Liver (tissue), 9 donors: ENCODE results near the gene PDE12. TPM values are rescaled to one million over a fixed set of nuclear protein-coding genes. Genes with fewer than 3 reads are reported as not detected.

Experiments
- DNase-seq: peaks from one replicate; pipeline ENCODE4 v3.0.0-alpha.2; 2017; ENCODE audit warnings: low spot score
- H3K27ac ChIP-seq, 2 donors: one replicate each; pipeline ENCODE4 v1.7.0; 2013; ENCODE audit warnings: inconsistent platforms in 2 of 2, low read length in 2 of 2, control low read depth in 1 of 2, low read depth in 1 of 2, mild to moderate bottlenecking in 1 of 2
- H3K27me3 ChIP-seq, 4 donors: one replicate each; pipeline versions ENCODE4 v1.6.1 to v1.7.0; 2013; ENCODE audit warnings: low read length in 3 of 4, inconsistent platforms in 1 of 4, mild to moderate bottlenecking in 1 of 4, moderate library complexity in 1 of 4; ENCODE audit not compliant: control insufficient read depth in 4 of 4, insufficient read depth in 4 of 4
- H3K36me3 ChIP-seq, 4 donors: one replicate each; pipeline versions ENCODE4 v1.6.1 to v1.7.0; 2013; ENCODE audit warnings: low read length in 3 of 4, mild to moderate bottlenecking in 3 of 4, low read depth in 1 of 4, moderate library complexity in 1 of 4; ENCODE audit not compliant: control insufficient read depth in 4 of 4, insufficient read depth in 3 of 4
- H3K4me1 ChIP-seq, 4 donors: one replicate each; pipeline versions ENCODE4 v1.6.1 to v1.7.0; 2013; ENCODE audit warnings: low read length in 3 of 4, mild to moderate bottlenecking in 3 of 4, moderate library complexity in 1 of 4; ENCODE audit not compliant: control insufficient read depth in 4 of 4, insufficient read depth in 4 of 4
- H3K4me3 ChIP-seq, 3 donors: one replicate each; pipeline versions ENCODE4 v1.6.1 to v1.7.0; 2013; ENCODE audit warnings: low read length in 3 of 3, control low read depth in 1 of 3, low read depth in 1 of 3, mild to moderate bottlenecking in 1 of 3
- H3K9ac ChIP-seq, 2 donors: one replicate each; pipeline ENCODE4 v1.7.0; 2013; ENCODE audit warnings: low read length in 2 of 2, mild to moderate bottlenecking in 2 of 2, moderate library complexity in 2 of 2, control low read depth in 1 of 2, low read depth in 1 of 2
- H3K9me3 ChIP-seq, 4 donors: one replicate each; pipeline versions ENCODE4 v1.6.1 to v1.7.0; 2013; ENCODE audit warnings: low read length in 3 of 4; ENCODE audit not compliant: control insufficient read depth in 4 of 4
- CTCF ChIP-seq: fragments of 150-350 bp; IDR thresholded peaks from 2 replicates; pipeline ENCODE4 v1.5.1; 2017; ENCODE audit warnings: improper control_type of control experiment, low read depth, low read length; ENCODE audit not compliant: missing input control
- EGR1 ChIP-seq, 2 donors: IDR thresholded peaks; 2 replicates each; pipeline ENCODE4 v1.6.1; 2016 to 2018; ENCODE audit warnings: antibody characterized with exemption in 2 of 2, low read depth in 2 of 2
- FOXA1 ChIP-seq: IDR thresholded peaks from 2 replicates; pipeline ENCODE4 v1.6.1; 2016; ENCODE audit warnings: antibody characterized with exemption
- FOXA2 ChIP-seq: IDR thresholded peaks from 2 replicates; pipeline ENCODE4 v1.6.1; 2016; ENCODE audit warnings: antibody characterized with exemption
- GABPA ChIP-seq, 2 donors: IDR thresholded peaks in 1 of 2; conservative IDR thresholded peaks in 1 of 2; 2 replicates each; pipeline ENCODE4 v1.6.1; 2016; ENCODE audit warnings: antibody characterized with exemption in 2 of 2, mild to moderate bottlenecking in 1 of 2, moderate library complexity in 1 of 2
- HNF4A ChIP-seq, 2 donors: conservative IDR thresholded peaks; 2 replicates each; pipeline ENCODE4 v1.6.1; 2016; ENCODE audit warnings: antibody characterized with exemption in 2 of 2, mild to moderate bottlenecking in 2 of 2
- HNF4G ChIP-seq: IDR thresholded peaks from 2 replicates; pipeline ENCODE4 v1.6.1; 2016; ENCODE audit warnings: antibody characterized with exemption
- JUND ChIP-seq, 2 donors: IDR thresholded peaks; 2 replicates each; pipeline ENCODE4 v1.6.1; 2016; ENCODE audit warnings: antibody characterized with exemption in 2 of 2
- MAX ChIP-seq: IDR thresholded peaks from 2 replicates; pipeline ENCODE4 v1.6.1; 2016; ENCODE audit warnings: antibody characterized with exemption
- NR2F2 ChIP-seq: IDR thresholded peaks from 2 replicates; pipeline ENCODE4 v1.6.1; 2016; ENCODE audit warnings: antibody characterized with exemption
- RAD21 ChIP-seq, 2 donors: IDR thresholded peaks; 2 replicates each; pipeline ENCODE4 v1.6.1; 2016; ENCODE audit warnings: antibody characterized with exemption in 2 of 2, mild to moderate bottlenecking in 2 of 2
- RXRA ChIP-seq, 2 donors: IDR thresholded peaks; 2 replicates each; pipeline ENCODE4 v1.6.1; 2017 to 2018; ENCODE audit warnings: antibody characterized with exemption in 2 of 2, mild to moderate bottlenecking in 1 of 2
- SP1 ChIP-seq: IDR thresholded peaks from 2 replicates; pipeline ENCODE4 v1.6.1; 2018; ENCODE audit warnings: antibody characterized with exemption, mild to moderate bottlenecking
- TAF1 ChIP-seq: conservative IDR thresholded peaks from 2 replicates; pipeline ENCODE4 v1.6.1; 2016; ENCODE audit warnings: antibody characterized with exemption, mild to moderate bottlenecking
- YY1 ChIP-seq: IDR thresholded peaks from 2 replicates; pipeline ENCODE4 v1.6.1; 2016; ENCODE audit warnings: antibody characterized with exemption, mild to moderate bottlenecking
- WGBS: extraction: QIAGEN DNeasy Blood & Tissue Kit; methylation state at CpG from one replicate; pipeline ENCODE4 v1.1.7; 2013; 5-methylcytosine and 5-hydroxymethylcytosine counted together
- polyA plus RNA-seq, 2 donors: library from polyadenylated mRNA; stranded (reverse) in 1 of 2; unstranded in 1 of 2; fragments of 200-250 nt in 1 of 2; fragments of >200 nt in 1 of 2; fragmentation: Nextera tagmentation in 1 of 2; extraction: Ambion mirVana in 1 of 2; gene quantifications; one replicate each; pipeline versions ENCODE4 v1.2.1 to v1.2.3, GENCODE V29; 2013 to 2015
- total RNA-seq, 2 donors: library from RNA; depleted of rRNA; stranded (reverse); fragments of >200 nt; gene quantifications; one replicate each; pipeline ENCODE4 v1.2.3, GENCODE V29; 2014
- TF ChIP-seq, protein P1 (sequence below): IDR thresholded peaks from 2 replicates; pipeline ENCODE4 v1.6.1; 2016; ENCODE audit warnings: antibody characterized with exemption, mild to moderate bottlenecking
- TF ChIP-seq, protein P2 (sequence below): IDR thresholded peaks from 2 replicates; pipeline ENCODE4 v1.6.1; 2016; ENCODE audit warnings: antibody characterized with exemption
- TF ChIP-seq, protein P3 (sequence below): IDR thresholded peaks from 2 replicates; pipeline ENCODE4 v1.6.1; 2016; ENCODE audit warnings: antibody characterized with exemption
- donor health status: healthy.
- donor health status: healthy.
- donor health status: healthy.
- donor health status: healthy.
- donor health status: healthy.

PDE12 gene
- total and polyA plus RNA-seq, 4 donors = 4.8 to 17.8 (median 11.5) TPM

DNA sequence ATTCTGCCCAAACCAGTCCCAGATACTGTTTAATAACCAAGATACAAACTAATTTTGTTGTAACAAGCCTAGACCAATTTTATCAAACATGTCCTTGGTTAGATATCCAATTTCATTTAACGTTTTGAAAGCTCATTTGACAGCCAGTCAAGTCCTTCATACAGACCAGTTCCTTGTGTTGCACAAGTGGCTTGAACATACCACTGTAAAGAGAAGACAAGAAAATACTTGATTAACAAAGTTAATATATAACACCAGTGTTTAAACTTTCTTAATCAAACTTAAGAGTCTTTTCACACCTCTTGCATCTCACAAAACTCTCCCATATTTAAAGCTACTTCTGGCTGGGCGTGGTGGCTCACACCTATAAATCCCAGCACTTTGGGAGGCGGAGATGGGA is 16.0 kb downstream of the PDE12 start:
- Histone ChIP-seq H3K4me1 (peaks cover 0 to 6% (median 3%) of the 10 kb centered on the region in 4 donors), H3K9me3 (no peaks in the 10 kb centered on the region), H3K27ac (no peak overlapping the region), H3K27me3 (no peaks in the 10 kb centered on the region), H3K36me3 (peaks cover 11 to 51% (median 29%) of the 10 kb centered on the region in 4 donors), H3K4me3 (no peak overlapping the region), H3K9ac (no peak overlapping the region)
- DNase-seq = no peak
- WGBS = 79% methylated on average over 3 of the region's 3 CpGs
- TF ChIP-seq GABPA (IDR thresholded peaks at IDR 0.05 in 1 of 2, conservative IDR thresholded peaks at IDR 0.05 in 1 of 2) (no peak), HNF4G (no peak), YY1 (no peak), FOXA1 (no peak), FOXA2 (no peak), TAF1 (no peak)
- TF ChIP-seq, protein P1, sequence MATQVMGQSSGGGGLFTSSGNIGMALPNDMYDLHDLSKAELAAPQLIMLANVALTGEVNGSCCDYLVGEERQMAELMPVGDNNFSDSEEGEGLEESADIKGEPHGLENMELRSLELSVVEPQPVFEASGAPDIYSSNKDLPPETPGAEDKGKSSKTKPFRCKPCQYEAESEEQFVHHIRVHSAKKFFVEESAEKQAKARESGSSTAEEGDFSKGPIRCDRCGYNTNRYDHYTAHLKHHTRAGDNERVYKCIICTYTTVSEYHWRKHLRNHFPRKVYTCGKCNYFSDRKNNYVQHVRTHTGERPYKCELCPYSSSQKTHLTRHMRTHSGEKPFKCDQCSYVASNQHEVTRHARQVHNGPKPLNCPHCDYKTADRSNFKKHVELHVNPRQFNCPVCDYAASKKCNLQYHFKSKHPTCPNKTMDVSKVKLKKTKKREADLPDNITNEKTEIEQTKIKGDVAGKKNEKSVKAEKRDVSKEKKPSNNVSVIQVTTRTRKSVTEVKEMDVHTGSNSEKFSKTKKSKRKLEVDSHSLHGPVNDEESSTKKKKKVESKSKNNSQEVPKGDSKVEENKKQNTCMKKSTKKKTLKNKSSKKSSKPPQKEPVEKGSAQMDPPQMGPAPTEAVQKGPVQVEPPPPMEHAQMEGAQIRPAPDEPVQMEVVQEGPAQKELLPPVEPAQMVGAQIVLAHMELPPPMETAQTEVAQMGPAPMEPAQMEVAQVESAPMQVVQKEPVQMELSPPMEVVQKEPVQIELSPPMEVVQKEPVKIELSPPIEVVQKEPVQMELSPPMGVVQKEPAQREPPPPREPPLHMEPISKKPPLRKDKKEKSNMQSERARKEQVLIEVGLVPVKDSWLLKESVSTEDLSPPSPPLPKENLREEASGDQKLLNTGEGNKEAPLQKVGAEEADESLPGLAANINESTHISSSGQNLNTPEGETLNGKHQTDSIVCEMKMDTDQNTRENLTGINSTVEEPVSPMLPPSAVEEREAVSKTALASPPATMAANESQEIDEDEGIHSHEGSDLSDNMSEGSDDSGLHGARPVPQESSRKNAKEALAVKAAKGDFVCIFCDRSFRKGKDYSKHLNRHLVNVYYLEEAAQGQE = no peak

DNA sequence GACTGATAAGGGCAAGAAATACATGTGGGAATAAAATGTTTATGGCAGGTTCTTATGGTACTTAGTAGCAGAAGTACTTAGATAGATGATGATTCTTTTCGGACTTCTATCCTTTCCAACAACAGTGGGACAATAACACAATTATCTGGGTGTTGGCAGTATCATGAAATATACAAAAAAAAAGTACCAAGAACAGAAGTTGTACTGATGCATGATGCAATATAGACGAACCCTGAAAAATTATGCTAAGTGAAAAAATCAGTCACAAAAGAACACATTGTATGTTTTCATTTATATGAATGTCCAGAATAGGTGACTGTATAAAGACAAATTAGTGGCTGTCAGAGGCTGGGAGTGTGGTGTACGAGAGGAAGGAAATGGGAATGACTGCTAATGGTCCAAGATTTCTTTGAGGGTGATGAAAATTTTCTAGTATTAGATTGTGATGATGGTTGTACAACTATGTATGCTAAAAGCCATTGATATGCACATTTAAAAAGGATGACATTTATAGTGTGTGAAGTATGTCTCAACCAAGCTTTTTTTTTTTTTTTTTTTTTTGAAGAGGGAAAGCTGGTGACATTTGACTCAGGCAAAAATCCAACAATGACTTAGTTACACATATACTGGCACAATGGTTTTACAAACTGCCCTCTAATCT is 20.0 kb downstream of the PDE12 start:
- TF ChIP-seq HNF4G = no peak
- no peak for TF ChIP-seq JUND (IDR thresholded peaks at IDR 0.05)
- no peak for TF ChIP-seq SP1
- TF ChIP-seq MAX = no peak
- no peak for TF ChIP-seq NR2F2
- TF ChIP-seq FOXA2 = no peak
- TF ChIP-seq CTCF = no peak
- TF ChIP-seq FOXA1 = no peak
- TF ChIP-seq, protein P2, sequence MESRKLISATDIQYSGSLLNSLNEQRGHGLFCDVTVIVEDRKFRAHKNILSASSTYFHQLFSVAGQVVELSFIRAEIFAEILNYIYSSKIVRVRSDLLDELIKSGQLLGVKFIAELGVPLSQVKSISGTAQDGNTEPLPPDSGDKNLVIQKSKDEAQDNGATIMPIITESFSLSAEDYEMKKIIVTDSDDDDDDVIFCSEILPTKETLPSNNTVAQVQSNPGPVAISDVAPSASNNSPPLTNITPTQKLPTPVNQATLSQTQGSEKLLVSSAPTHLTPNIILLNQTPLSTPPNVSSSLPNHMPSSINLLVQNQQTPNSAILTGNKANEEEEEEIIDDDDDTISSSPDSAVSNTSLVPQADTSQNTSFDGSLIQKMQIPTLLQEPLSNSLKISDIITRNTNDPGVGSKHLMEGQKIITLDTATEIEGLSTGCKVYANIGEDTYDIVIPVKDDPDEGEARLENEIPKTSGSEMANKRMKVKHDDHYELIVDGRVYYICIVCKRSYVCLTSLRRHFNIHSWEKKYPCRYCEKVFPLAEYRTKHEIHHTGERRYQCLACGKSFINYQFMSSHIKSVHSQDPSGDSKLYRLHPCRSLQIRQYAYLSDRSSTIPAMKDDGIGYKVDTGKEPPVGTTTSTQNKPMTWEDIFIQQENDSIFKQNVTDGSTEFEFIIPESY = no peak
- TF ChIP-seq, protein P1 = no peak
- TF ChIP-seq HNF4A (conservative IDR thresholded peaks at IDR 0.05) = no peak
- no peak for TF ChIP-seq RAD21 (IDR thresholded peaks at IDR 0.05)
- no peak for TF ChIP-seq RXRA (IDR thresholded peaks at IDR 0.05)
- TF ChIP-seq, protein P3, sequence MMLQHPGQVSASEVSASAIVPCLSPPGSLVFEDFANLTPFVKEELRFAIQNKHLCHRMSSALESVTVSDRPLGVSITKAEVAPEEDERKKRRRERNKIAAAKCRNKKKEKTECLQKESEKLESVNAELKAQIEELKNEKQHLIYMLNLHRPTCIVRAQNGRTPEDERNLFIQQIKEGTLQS = no peak
- TF ChIP-seq EGR1 (IDR thresholded peaks at IDR 0.05; ENCODE audit: low read depth in 2 of 2) = no peak
- TF ChIP-seq GABPA (IDR thresholded peaks at IDR 0.05 in 1 of 2, conservative IDR thresholded peaks at IDR 0.05 in 1 of 2) = no peak
- 85% methylated on average over 3 of the region's 3 CpGs for WGBS
- Histone ChIP-seq H3K4me1 (peaks cover 0 to 1% (median 0%) of the 10 kb centered on the region in 4 donors), H3K4me3 (no peak overlapping the region), H3K36me3 (peaks cover 15 to 59% (median 39%) of the 10 kb centered on the region in 4 donors), H3K9ac (no peak overlapping the region), H3K27me3 (no peaks in the 10 kb centered on the region), H3K9me3 (no peaks in the 10 kb centered on the region), H3K27ac (no peak overlapping the region)
- no peak for DNase-seq
